ENCODE measurements around the gene ANXA11. TPM values are rescaled to one million over a fixed set of nuclear protein-coding genes. Genes with fewer than 3 reads are reported as not detected.

ANXA11 gene
- total and polyA plus RNA-seq, 2 donors (not counting 1 experiment from before 2014, with no cell fraction given): 124 to 206 TPM

- H3K9me3 ChIP-seq (ENCODE audit: control insufficient read depth, insufficient read depth, low read depth, low read length): no peaks in the 10 kb centered on the region
- no peak for TF ChIP-seq CTCF (conservative IDR thresholded peaks at IDR 0.05 in 1 of 2, IDR thresholded peaks at IDR 0.05 in 1 of 2; ENCODE audit: low read depth in 1 of 2, low read length in 2 of 2)
- TF ChIP-seq EZH2 (IDR thresholded peaks at IDR 0.05; ENCODE audit: low read length, missing control alignments): no peak
- H2AFZ ChIP-seq (ENCODE audit: low read length): peak overlapping the region; percentile 49
- peaks cover 19% of the 10 kb centered on the region for H3K4me1 ChIP-seq (ENCODE audit: control insufficient read depth, extremely low read depth, insufficient read depth, low read length)
- H3K9ac ChIP-seq (ENCODE audit: insufficient read depth, low read length): peak overlapping the region; percentile 62
- peak overlapping the region; percentile 76 for H3K4me2 ChIP-seq (ENCODE audit: extremely low read depth, insufficient read depth, low read length)
- H3K4me3 ChIP-seq (replicated peaks in 1 of 4; ENCODE audit: control extremely low read depth in 1 of 4, insufficient read depth in 1 of 4, low read depth in 3 of 4, low read length in 4 of 4): peak overlapping the region in 2 of 4 experiments; percentile 12 to 21
- H4K20me1 ChIP-seq (ENCODE audit: control insufficient read depth, extremely low read depth, insufficient read depth, low read length): no peaks in the 10 kb centered on the region
- peak; percentile 49 to 94 for DNase-seq (ENCODE audit: low read depth in 2 of 2)
- no peaks in the 10 kb centered on the region for H3K36me3 ChIP-seq (ENCODE audit: control insufficient read depth, insufficient read depth, low read length)
- no peaks in the 10 kb centered on the region for H3K79me2 ChIP-seq (ENCODE audit: control insufficient read depth, insufficient read depth, low read length)
- H3K27ac ChIP-seq (ENCODE audit: insufficient read depth, low read length): peak overlapping the region; percentile 95
- H3K27me3 ChIP-seq (ENCODE audit: control insufficient read depth, insufficient read depth, low read length): no peaks in the 10 kb centered on the region
Measured at GRCh38 chr10:80104066-80104926, 101.0 kb downstream of the ANXA11 start.

Other genes starting within 250 kb of the ANXA11 start
- gene TMEM254, start 126.9 kb downstream of the ANXA11 start, total RNA-seq: 5.4 and 10.4 TPM in 2 replicates
- 24.5 and 30.9 TPM in 2 replicates for gene TMEM254, start 126.9 kb downstream of the ANXA11 start, polyA plus RNA-seq
- 15.7 and 16.7 TPM in 2 replicates for gene PLAC9, start 72.8 kb downstream of the ANXA11 start, total RNA-seq
- gene PLAC9, start 72.8 kb downstream of the ANXA11 start, polyA plus RNA-seq: 17.4 and 40.4 TPM in 2 replicates
- not detected in 2 replicates for gene MAT1A, start 84.1 kb upstream of the ANXA11 start, total RNA-seq
- not detected in 2 replicates for gene MAT1A, start 84.1 kb upstream of the ANXA11 start, polyA plus RNA-seq
- gene DYDC1, start 151.2 kb upstream of the ANXA11 start, total RNA-seq: not detected in 2 replicates
- gene DYDC1, start 151.2 kb upstream of the ANXA11 start, polyA plus RNA-seq: not detected in 2 replicates
- gene DYDC2, start 151.2 kb upstream of the ANXA11 start, total RNA-seq: not detected in 2 replicates
- not detected in 2 replicates for gene DYDC2, start 151.2 kb upstream of the ANXA11 start, polyA plus RNA-seq
- gene PRXL2A, start 203.0 kb upstream of the ANXA11 start, total RNA-seq: 13.9 and 19.2 TPM in 2 replicates
- 1.6 and 2.2 TPM in 2 replicates for gene PRXL2A, start 203.0 kb upstream of the ANXA11 start, polyA plus RNA-seq
- 5.6 and 12.1 TPM in 2 replicates for gene TSPAN14, start 248.8 kb upstream of the ANXA11 start, total RNA-seq
- 30.9 and 50.0 TPM in 2 replicates for gene TSPAN14, start 248.8 kb upstream of the ANXA11 start, polyA plus RNA-seq